ENCODE results near the gene PBX2.
"Not testable (repeated sequence)": the region's sequence is repeated elsewhere in the genome, so short reads cannot be mapped to it uniquely, and the experiment has no call there.

Gene PBX2

GRCh38 chr6:32152769-32153563 lies 37.0 kb downstream of the PBX2 start:
- Histone ChIP-seq H3K27me3 (ENCODE audit: insufficient read depth, low read length) (no peaks in the 10 kb centered on the region), H3K36me3 (ENCODE audit: insufficient read depth, low read length) (peaks cover 18% of the 10 kb centered on the region), H3K4me3 (ENCODE audit: low read length) (peak overlapping the region; percentile 76), H3K9me3 (ENCODE audit: low read length) (no peaks in the 10 kb centered on the region), H3K4me1 (ENCODE audit: insufficient read depth, low read length) (peaks cover 29% of the 10 kb centered on the region), H2AFZ (ENCODE audit: low read depth, low read length) (peak overlapping the region; percentile 51)

- peak within 1 kb of the TSS; percentile 51 for H2AFZ ChIP-seq (ENCODE audit: low read depth, low read length)
- peaks cover 29% of the 10 kb centered on the region for H3K4me1 ChIP-seq (ENCODE audit: insufficient read depth, low read length)
- no peaks in the 10 kb centered on the region for H3K9me3 ChIP-seq (ENCODE audit: low read length)
- peak within 1 kb of the TSS; percentile 76 for H3K4me3 ChIP-seq (ENCODE audit: low read length)
- H3K27me3 ChIP-seq (ENCODE audit: insufficient read depth, low read length) = no peaks in the 10 kb centered on the region
- peaks cover 11% of the 10 kb centered on the region for H3K36me3 ChIP-seq (ENCODE audit: insufficient read depth, low read length)
Observed at GRCh38 chr6:32151863-32152768, 37.9 kb downstream of the PBX2 start, which contains the start of gene PRRT1. TSS of gene PRRT1 (minus strand) at chr6:32151939. CDS start at chr6:32151827, 112 bp downstream.

- Histone ChIP-seq H3K4me3 (ENCODE audit: low read length) (no peak overlapping the region), H3K4me1 (ENCODE audit: insufficient read depth, low read length) (peaks cover 36% of the 10 kb centered on the region), H2AFZ (ENCODE audit: low read depth, low read length) (no peak overlapping the region), H3K9me3 (ENCODE audit: low read length) (no peaks in the 10 kb centered on the region), H3K36me3 (ENCODE audit: insufficient read depth, low read length) (peaks cover 6% of the 10 kb centered on the region), H3K27me3 (ENCODE audit: insufficient read depth, low read length) (no peaks in the 10 kb centered on the region)
Observed at GRCh38 chr6:32151181-32151862, 38.7 kb downstream of the PBX2 start.

- H3K36me3 ChIP-seq (ENCODE audit: insufficient read depth, low read length) = no peaks in the 10 kb centered on the region
- H3K4me3 ChIP-seq (ENCODE audit: low read length) = no peak overlapping the region
- no peak overlapping the region for H2AFZ ChIP-seq (ENCODE audit: low read depth, low read length)
- H3K4me1 ChIP-seq (ENCODE audit: insufficient read depth, low read length) = peaks cover 33% of the 10 kb centered on the region
- no peaks in the 10 kb centered on the region for H3K9me3 ChIP-seq (ENCODE audit: low read length)
- no peaks in the 10 kb centered on the region for H3K27me3 ChIP-seq (ENCODE audit: insufficient read depth, low read length)
Observed at GRCh38 chr6:32149932-32150870, 39.8 kb downstream of the PBX2 start.

- Histone ChIP-seq H3K4me3 (ENCODE audit: low read length) (no peak overlapping the region), H3K27me3 (ENCODE audit: insufficient read depth, low read length) (no peaks in the 10 kb centered on the region), H3K36me3 (ENCODE audit: insufficient read depth, low read length) (no peaks in the 10 kb centered on the region), H3K4me1 (ENCODE audit: insufficient read depth, low read length) (peaks cover 25% of the 10 kb centered on the region), H3K9me3 (ENCODE audit: low read length) (no peaks in the 10 kb centered on the region), H2AFZ (ENCODE audit: low read depth, low read length) (no peak overlapping the region)
Observed at GRCh38 chr6:32149092-32149755, 40.8 kb downstream of the PBX2 start.

GRCh38 chr6:32148289-32149091 lies 41.5 kb downstream of the PBX2 start:
- no peaks in the 10 kb centered on the region for H3K9me3 ChIP-seq (ENCODE audit: low read length)
- H3K36me3 ChIP-seq (ENCODE audit: insufficient read depth, low read length) = no peaks in the 10 kb centered on the region
- H2AFZ ChIP-seq (ENCODE audit: low read depth, low read length) = no peak overlapping the region
- H3K27me3 ChIP-seq (ENCODE audit: insufficient read depth, low read length) = no peaks in the 10 kb centered on the region
- no peak overlapping the region for H3K4me3 ChIP-seq (ENCODE audit: low read length)
- H3K4me1 ChIP-seq (ENCODE audit: insufficient read depth, low read length) = peaks cover 25% of the 10 kb centered on the region

- Histone ChIP-seq H3K4me1 (ENCODE audit: insufficient read depth, low read length) (peaks cover 19% of the 10 kb centered on the region), H2AFZ (ENCODE audit: low read depth, low read length) (no peak overlapping the region), H3K9me3 (ENCODE audit: low read length) (no peaks in the 10 kb centered on the region), H3K4me3 (ENCODE audit: low read length) (no peak overlapping the region), H3K27me3 (ENCODE audit: insufficient read depth, low read length) (no peaks in the 10 kb centered on the region), H3K36me3 (ENCODE audit: insufficient read depth, low read length) (no peaks in the 10 kb centered on the region)
Observed at GRCh38 chr6:32147401-32148132, 42.4 kb downstream of the PBX2 start.

- H3K9me3 ChIP-seq (ENCODE audit: low read length) = no peaks in the 10 kb centered on the region
- no peak overlapping the region for H3K4me3 ChIP-seq (ENCODE audit: low read length)
- no peak overlapping the region for H2AFZ ChIP-seq (ENCODE audit: low read depth, low read length)
- peaks cover 11% of the 10 kb centered on the region for H3K4me1 ChIP-seq (ENCODE audit: insufficient read depth, low read length)
- H3K27me3 ChIP-seq (ENCODE audit: insufficient read depth, low read length) = no peaks in the 10 kb centered on the region
- no peaks in the 10 kb centered on the region for H3K36me3 ChIP-seq (ENCODE audit: insufficient read depth, low read length)
Observed at GRCh38 chr6:32146687-32147086, 43.3 kb downstream of the PBX2 start.

GRCh38 chr6:32146287-32146686 lies 43.7 kb downstream of the PBX2 start:
- H3K4me3 ChIP-seq (ENCODE audit: low read length) = no peak overlapping the region
- H3K4me1 ChIP-seq (ENCODE audit: insufficient read depth, low read length) = peaks cover 9% of the 10 kb centered on the region
- no peaks in the 10 kb centered on the region for H3K9me3 ChIP-seq (ENCODE audit: low read length)
- H3K27me3 ChIP-seq (ENCODE audit: insufficient read depth, low read length) = no peaks in the 10 kb centered on the region
- no peaks in the 10 kb centered on the region for H3K36me3 ChIP-seq (ENCODE audit: insufficient read depth, low read length)
- H2AFZ ChIP-seq (ENCODE audit: low read depth, low read length) = no peak overlapping the region

- not testable (repeated sequence) for H3K27me3 ChIP-seq (ENCODE audit: insufficient read depth, low read length); H3K4me1 ChIP-seq (ENCODE audit: insufficient read depth, low read length); H3K36me3 ChIP-seq (ENCODE audit: insufficient read depth, low read length); H2AFZ ChIP-seq (ENCODE audit: low read depth, low read length); H3K9me3 ChIP-seq (ENCODE audit: low read length); H3K4me3 ChIP-seq (ENCODE audit: low read length)
Observed at GRCh38 chr6:32144238-32144637, 45.8 kb downstream of the PBX2 start.
